Astrocyte (in vitro differentiated cells and primary cell): ENCODE measurements around the gene EXD3.

Source experiments
- EZH2 ChIP-seq: IDR thresholded peaks from 2 replicates; pipeline ENCODE4 v1.6.1; 2012; ENCODE audit warnings: mild to moderate bottlenecking, low read length, inconsistent platforms; ENCODE audit not compliant: insufficient read depth
- TF ChIP-seq, protein P1 (sequence below): IDR thresholded peaks from 2 replicates; pipeline ENCODE4 v1.5.1; 2011; ENCODE audit warnings: low read depth, mild to moderate bottlenecking, inconsistent platforms, low read length, moderate library complexity; ENCODE audit not compliant: insufficient read depth

GRCh38 chr9:137358126-137358525 is 64.8 kb downstream of the EXD3 start:
- TF ChIP-seq, protein P1, sequence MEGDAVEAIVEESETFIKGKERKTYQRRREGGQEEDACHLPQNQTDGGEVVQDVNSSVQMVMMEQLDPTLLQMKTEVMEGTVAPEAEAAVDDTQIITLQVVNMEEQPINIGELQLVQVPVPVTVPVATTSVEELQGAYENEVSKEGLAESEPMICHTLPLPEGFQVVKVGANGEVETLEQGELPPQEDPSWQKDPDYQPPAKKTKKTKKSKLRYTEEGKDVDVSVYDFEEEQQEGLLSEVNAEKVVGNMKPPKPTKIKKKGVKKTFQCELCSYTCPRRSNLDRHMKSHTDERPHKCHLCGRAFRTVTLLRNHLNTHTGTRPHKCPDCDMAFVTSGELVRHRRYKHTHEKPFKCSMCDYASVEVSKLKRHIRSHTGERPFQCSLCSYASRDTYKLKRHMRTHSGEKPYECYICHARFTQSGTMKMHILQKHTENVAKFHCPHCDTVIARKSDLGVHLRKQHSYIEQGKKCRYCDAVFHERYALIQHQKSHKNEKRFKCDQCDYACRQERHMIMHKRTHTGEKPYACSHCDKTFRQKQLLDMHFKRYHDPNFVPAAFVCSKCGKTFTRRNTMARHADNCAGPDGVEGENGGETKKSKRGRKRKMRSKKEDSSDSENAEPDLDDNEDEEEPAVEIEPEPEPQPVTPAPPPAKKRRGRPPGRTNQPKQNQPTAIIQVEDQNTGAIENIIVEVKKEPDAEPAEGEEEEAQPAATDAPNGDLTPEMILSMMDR = no peak
- TF ChIP-seq EZH2 = no peak
